SU-DHL-6 (cell line): ENCODE results near the gene GOLGA3.

Experiments used
- H2AFZ ChIP-seq: fragments of 200-600 bp; sonication (generic); 2 replicates; pipeline ENCODE4 v1.6.1; 2014; ENCODE audit warnings: low read depth, mild to moderate bottlenecking, moderate library complexity, mixed read lengths, antibody characterized with exemption, low read length; ENCODE audit not compliant: severe bottlenecking
- H3F3A ChIP-seq: fragments of 200-600 bp; shearing (Covaris generic); 2 replicates; pipeline ENCODE4 v1.6.0; 2016; ENCODE audit warnings: antibody characterized with exemption, mild to moderate bottlenecking; ENCODE audit not compliant: insufficient read depth
- H3K27ac ChIP-seq: fragments of 200-600 bp; sonication (generic); 2 replicates; pipeline ENCODE4 v1.5.1; 2016; ENCODE audit warnings: low read depth, mild to moderate bottlenecking, low read length, moderate library complexity, mixed read lengths
- H3K27me3 ChIP-seq: fragments of 200-600 bp; sonication (generic), shearing (Covaris generic); 2 replicates; pipeline ENCODE4 v1.6.0; 2014; ENCODE audit warnings: mild to moderate bottlenecking, low read length
- H3K36me3 ChIP-seq: fragments of 200-600 bp; sonication (generic); 2 replicates; pipeline ENCODE4 v1.6.1; 2014; ENCODE audit warnings: mild to moderate bottlenecking, low read length, mixed read lengths
- H3K4me2 ChIP-seq: fragments of 300-600, 200-600 bp; shearing (Covaris generic), sonication (generic); 2 replicates; pipeline ENCODE4 v1.6.0; 2014; ENCODE audit warnings: low read length, low read depth, mild to moderate bottlenecking; ENCODE audit not compliant: poor library complexity, severe bottlenecking
- H3K4me3 ChIP-seq: fragments of 200-600 bp; sonication (generic); 2 replicates; pipeline ENCODE4 v1.5.1; 2014; ENCODE audit warnings: antibody characterized with exemption, low read length, mild to moderate bottlenecking, mixed read lengths; ENCODE audit not compliant: insufficient read depth, poor library complexity, severe bottlenecking
- H3K79me2 ChIP-seq: fragments of 200-600 bp; sonication (generic); 2 replicates; pipeline ENCODE4 v1.6.1; 2014; ENCODE audit warnings: mild to moderate bottlenecking, low read length, moderate library complexity; ENCODE audit not compliant: insufficient read depth
- H3K9ac ChIP-seq: fragments of 200-600 bp; sonication (generic); 2 replicates; pipeline ENCODE4 v1.7.0; 2014; ENCODE audit warnings: mild to moderate bottlenecking, low read length
- H3K9me2 ChIP-seq: fragments of 200-600 bp; sonication (generic); replicated peaks from 2 replicates; pipeline ENCODE4 v1.6.1; 2014; ENCODE audit warnings: low read length; ENCODE audit not compliant: insufficient read depth
- H3K9me3 ChIP-seq: fragments of 200-600 bp; sonication (generic); 2 replicates; pipeline ENCODE4 v1.6.1; 2014; ENCODE audit warnings: low read length, mixed read lengths; ENCODE audit not compliant: insufficient read depth
- H4K20me1 ChIP-seq: fragments of 200-600 bp; sonication (generic); 2 replicates; pipeline ENCODE4 v1.6.1; 2014; ENCODE audit warnings: low read depth, mild to moderate bottlenecking, antibody characterized with exemption, low read length, moderate library complexity, mixed read lengths
- CTCF ChIP-seq: fragments of 200-600 bp; sonication (generic); IDR thresholded peaks from one replicate; pipeline ENCODE4 v1.5.1; 2017; ENCODE audit warnings: antibody characterized with exemption, mild to moderate bottlenecking, low read length, moderate library complexity; ENCODE audit not compliant: insufficient read depth, poor library complexity, severe bottlenecking
- EZH2phosphoT487 ChIP-seq: fragments of 200-600 bp; sonication (generic), shearing (Covaris generic); conservative IDR thresholded peaks from 2 replicates; pipeline ENCODE4 v1.6.1; 2018; ENCODE audit warnings: mild to moderate bottlenecking, antibody characterized with exemption, low read length, moderate library complexity, mixed read lengths

The GOLGA3 gene

DNA sequence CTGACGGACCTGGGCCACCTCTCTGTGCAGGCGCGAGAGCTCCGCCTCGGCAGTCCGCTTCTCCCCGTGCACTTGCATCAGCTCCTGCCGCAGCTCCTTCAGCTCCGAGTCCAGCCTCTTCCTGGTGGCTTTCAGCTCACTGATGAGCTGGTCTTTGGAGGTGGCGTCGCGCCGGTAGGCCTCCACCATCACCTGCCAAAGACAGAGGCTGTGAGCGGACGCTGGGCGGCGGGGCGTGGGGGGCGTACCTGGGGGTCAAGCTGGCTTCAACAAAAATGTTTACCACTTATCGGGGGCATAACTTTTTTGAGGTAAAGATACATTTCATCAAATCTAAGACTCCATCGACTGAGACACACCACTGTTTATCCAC lies 39.6 kb downstream of the GOLGA3 start:
- Histone ChIP-seq H3K9me3 (no peaks in the 10 kb centered on the region), H3K9me2 (no peaks in the 10 kb centered on the region), H2AFZ (no peak overlapping the region), H3K4me3 (no peak overlapping the region), H3K79me2 (no peaks in the 10 kb centered on the region), H3K36me3 (no peaks in the 10 kb centered on the region), H3K27ac (no peak overlapping the region), H3F3A (no peaks in the 10 kb centered on the region), H3K27me3 (no peaks in the 10 kb centered on the region), H3K4me2 (no peak overlapping the region), H3K9ac (no peak overlapping the region), H4K20me1 (no peaks in the 10 kb centered on the region)
- TF ChIP-seq CTCF = no peak

- Histone ChIP-seq H2AFZ (no peak overlapping the region), H3K9me3 (no peaks in the 10 kb centered on the region), H3K4me3 (no peak overlapping the region), H3K79me2 (no peaks in the 10 kb centered on the region), H3K9ac (no peak overlapping the region), H3K4me2 (no peak overlapping the region), H4K20me1 (no peaks in the 10 kb centered on the region), H3K9me2 (no peaks in the 10 kb centered on the region), H3F3A (no peaks in the 10 kb centered on the region), H3K36me3 (no peaks in the 10 kb centered on the region), H3K27me3 (no peaks in the 10 kb centered on the region), H3K27ac (no peak overlapping the region)
- TF ChIP-seq EZH2phosphoT487 (no peak), CTCF (no peak)
Measured at GRCh38 chr12:132788375-132789098, 40.1 kb downstream of the GOLGA3 start.

- H4K20me1 ChIP-seq = no peaks in the 10 kb centered on the region
- H2AFZ ChIP-seq = no peak overlapping the region
- no peak overlapping the region for H3K27ac ChIP-seq
Measured at GRCh38 chr12:132787877-132788276, 40.8 kb downstream of the GOLGA3 start.

More at GRCh38 chr12:132787877-132788276, 40.8 kb downstream of the GOLGA3 start:
- Histone ChIP-seq H3K27me3 (no peaks in the 10 kb centered on the region), H3K79me2 (no peaks in the 10 kb centered on the region), H3K9me2 (no peaks in the 10 kb centered on the region), H3K9ac (no peak overlapping the region), H3K9me3 (no peaks in the 10 kb centered on the region), H3F3A (no peaks in the 10 kb centered on the region), H3K4me3 (no peak overlapping the region), H3K4me2 (no peak overlapping the region), H3K36me3 (no peaks in the 10 kb centered on the region)
- no peak for TF ChIP-seq EZH2phosphoT487
- TF ChIP-seq CTCF = no peak
